RCC 7860 (cell line): ENCODE data around the gene PI4KA.
"Not testable (repeated sequence)": the region's sequence is repeated elsewhere in the genome, so short reads cannot be mapped to it uniquely, and the experiment has no call there.

Experiments
- DNase-seq: peaks from one replicate; pipeline ENCODE4 v3.0.0-alpha.2; 2015; ENCODE audit warnings: low spot score
- FAIRE-seq: peaks from 2 replicates; lab custom pipeline; 2012; peaks lifted over from hg19 to GRCh38; lab: Jason Lieb, UNC

Gene PI4KA

DNA sequence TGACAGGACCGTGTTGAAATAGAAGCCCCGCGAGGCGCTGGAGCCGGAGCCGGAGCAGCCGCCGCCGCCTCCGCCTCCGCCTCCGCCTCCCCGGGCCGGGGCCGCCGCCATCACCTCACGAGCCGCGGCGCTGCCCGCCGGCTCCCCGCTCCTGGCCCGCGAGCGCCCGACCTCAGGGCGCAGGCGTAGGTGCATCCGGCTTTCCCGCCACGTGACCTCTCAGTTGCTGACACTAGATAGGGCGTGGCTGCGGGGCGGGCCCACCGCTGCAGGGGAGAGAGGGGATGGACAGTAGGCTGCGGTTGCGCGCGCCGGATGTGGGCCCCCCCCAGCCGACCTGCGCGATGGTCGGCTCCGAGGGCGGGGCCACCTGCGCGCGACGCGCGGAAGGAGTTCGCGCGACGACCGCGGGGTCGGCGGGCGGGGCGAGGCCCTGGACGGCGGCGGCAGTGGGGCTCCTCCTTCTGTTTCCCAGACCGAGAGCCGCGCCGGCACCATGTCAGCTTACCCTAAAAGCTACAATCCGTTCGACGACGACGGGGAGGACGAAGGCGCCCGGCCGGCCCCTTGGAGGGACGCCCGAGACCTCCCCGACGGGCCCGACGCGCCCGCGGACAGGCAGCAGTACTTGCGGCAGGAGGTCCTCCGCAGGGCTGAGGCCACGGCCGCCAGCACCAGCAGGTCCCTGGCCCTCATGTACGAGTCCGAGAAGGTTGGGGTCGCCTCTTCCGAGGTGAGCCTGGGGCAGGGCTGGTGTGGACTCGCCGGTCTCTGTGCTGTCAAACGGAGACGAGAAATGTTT is at the start of gene PI4KA, which contains the start of gene SNAP29:
Gene PI4KA, minus strand, starts transcription at position 197 of the 802 bp plus-strand sequence. Its CDS starts 86 bp downstream, at position 111.
Gene SNAP29, plus strand, starts transcription at position 393 of the 802 bp plus-strand sequence. Its CDS starts 104 bp downstream, at position 497.
- DNase-seq: peak; percentile 92
- FAIRE-seq: no peak

DNA sequence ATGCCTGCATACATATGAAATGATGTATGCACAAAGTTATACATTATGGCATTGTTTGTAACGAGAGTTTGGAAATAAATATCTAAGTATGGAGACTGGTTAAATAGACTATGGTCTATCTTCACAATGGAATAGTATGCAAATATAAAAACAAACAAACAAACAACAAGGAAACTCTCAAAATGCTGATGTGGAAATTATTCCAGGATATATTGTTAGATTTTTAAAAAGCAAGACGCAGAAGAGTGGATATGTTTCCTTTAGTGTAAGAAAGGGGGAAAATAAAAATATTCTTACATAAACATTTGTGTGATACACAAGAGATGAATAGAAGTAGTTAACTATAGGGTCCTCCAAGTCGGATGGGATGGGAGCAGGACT is 47.8 kb upstream of the PI4KA start:
- DNase-seq (no peak), FAIRE-seq (no peak)

DNA sequence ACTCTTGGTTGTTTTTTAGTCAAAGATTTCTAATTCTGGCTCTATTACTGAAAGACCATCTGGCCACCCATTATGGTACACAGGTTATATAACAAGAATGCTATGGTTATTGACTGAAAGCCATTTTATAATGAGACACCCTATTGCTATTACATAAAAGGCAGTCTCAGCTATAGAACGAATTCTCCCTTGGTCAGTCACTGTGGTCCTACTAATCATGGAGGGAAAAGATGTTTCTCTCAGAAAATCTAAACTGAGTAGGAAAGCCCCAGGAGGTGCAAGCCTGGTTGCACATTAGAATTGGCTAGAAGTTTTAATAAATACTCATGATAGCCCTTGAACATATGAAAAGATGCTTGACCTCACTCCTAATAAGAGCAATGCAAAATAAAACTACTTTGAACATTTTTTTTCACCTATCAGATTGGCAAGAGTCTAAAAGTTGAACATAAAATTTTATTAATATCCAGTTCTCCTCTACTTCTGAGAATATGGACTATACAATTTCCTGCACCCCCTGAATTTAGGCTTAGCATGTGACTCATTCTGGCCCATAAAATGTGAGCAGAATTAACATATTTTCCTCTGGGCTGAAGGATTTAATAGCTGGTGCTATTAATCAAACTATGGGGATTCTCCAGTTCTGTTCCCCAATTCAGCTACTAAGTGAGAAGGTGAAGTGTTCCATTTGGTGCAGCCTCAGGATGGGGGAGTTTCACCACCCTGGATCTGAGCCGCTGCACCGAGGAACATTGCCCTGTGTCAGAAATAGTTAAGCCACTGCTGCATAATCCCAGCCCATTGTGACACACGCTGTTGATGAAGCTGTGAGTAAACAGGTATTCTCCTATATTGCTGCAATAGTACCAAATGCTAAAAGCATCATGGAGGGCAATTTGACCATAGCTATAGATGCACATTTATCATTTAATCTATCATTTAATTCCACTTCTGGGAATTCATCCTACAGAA is 47.1 kb upstream of the PI4KA start:
- DNase-seq: no peak

DNA sequence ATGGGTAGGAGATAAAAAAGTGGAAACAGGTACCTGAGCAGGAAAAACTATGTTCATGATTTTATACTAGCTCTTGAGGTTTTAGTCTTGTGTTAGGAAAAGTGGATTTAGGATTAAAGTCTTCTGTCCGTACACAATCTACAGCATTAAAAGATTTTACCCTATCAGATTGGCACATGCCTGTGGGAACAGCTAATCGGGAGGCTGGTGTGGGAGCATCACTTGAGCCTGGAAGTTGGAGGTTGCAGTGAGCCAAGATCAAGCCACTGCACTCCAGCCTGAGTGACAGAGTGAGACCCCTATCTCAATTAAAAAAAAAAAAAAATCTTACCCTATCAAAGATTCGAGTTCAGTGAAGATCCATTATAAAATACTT is 46.4 kb upstream of the PI4KA start:
- FAIRE-seq (no peak), DNase-seq (no peak)

More for the DNA sequence above, 47.1 kb upstream of the PI4KA start:
- no peak for FAIRE-seq

DNA sequence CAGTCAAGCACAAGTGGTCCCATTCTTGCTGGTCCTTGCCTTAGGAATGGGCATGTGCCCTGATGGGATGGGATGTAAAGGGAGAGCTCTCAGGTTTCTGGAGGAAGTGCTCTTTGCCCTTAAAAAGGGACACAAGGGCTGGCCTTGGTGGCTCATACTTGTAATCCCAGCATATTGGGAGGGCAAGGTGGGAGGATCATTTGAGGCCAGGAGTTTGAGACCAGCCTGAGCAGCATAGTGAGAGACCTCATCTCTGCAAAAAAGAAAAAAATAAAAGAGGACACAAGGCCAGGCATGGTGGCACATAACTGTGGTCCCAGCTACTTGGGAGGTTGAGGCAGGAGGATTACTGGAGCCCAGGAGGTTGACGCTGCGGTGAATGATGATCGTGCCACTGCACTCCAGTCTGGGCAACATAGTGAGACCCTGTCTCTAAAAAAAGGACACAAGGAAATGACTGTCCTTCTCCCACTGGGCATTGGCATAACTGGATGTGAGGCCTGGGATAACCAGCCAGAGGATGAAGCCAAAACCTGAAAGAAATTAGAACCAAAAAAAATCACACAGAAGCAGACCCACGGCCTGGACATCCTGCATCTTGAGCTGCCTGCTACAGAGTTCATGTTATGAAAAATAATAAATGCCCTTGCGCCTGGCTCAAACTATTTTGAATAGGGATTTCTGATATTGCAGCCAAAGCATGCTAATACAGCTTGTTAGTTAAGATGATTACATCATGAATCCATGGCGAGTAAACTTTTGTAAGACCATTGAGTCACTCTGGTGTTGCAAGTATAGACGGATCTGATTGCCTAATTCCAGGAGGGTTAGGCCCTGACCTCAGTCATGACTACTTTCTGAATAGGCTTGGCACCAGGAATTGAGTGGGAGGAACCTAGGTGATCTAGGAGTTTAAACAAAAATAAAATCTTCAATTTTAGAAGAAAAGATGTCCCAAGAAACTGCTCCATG is 45.7 kb upstream of the PI4KA start:
- FAIRE-seq: no peak

DNA sequence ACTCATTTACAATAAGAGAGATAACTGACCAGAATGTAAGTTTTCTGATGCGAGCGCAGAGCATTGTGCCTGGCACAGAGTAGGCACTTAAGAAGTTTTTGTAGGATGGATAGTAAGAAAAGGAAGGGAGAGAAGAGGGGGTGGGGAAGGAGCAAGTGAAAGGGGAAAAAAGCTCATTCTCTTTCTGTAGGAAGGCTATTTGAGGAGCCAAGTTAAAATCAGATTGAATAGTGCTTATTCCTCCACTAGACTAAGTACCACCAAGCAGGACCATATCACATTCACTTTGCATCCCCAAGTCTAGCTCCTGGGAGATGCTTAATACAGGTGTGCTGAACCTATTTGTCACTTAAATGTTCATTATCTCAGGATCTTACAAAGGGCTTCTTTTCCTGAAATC is 44.5 kb upstream of the PI4KA start:
- FAIRE-seq: no peak
- DNase-seq: no peak

More for the DNA sequence above, 45.7 kb upstream of the PI4KA start:
- peak; percentile 59 for DNase-seq

DNA sequence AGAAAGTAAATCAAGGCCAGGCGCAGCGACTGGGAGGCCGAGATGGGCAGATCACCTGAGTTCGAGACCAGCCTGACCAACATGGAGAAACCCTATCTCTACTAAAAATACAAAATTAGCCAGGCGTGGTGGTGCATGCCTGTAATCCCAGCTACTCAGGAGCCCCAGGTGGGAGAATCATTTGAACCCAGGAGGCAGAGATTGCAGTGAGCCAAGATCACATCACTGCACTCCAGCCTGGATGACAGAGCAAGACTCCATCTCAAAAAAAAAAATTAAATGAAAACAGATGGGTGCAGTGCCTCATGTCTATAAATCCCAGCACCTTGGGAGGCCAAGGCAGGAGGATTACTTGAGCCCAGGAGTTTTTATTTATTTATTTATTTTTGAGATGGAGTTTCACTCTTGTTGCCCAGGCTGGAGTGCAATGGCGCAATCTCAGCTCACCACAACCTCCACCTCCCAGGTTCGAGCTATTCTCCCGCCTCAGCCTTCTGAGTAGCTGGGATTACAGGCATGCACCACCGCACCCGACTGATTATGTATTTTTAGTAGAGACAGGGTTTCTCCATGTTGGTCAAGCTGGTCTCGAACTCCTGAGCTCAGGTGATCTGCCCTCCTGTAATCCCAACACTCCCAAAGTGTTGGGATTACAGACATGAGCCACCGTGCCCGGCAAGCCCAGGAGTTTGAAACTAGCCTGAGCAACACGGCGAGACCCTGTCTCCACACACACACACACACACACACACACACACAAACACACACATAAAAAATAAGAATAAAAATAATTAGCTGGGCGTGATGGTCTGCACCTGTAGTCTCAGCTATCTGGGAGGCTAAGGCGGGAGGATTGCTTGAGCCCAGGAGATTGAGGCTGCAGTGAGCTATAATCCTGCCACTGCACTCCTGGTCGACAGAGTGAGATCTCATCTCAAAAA is 42.8 kb upstream of the PI4KA start:
- DNase-seq, FAIRE-seq: not testable (repeated sequence)

DNA sequence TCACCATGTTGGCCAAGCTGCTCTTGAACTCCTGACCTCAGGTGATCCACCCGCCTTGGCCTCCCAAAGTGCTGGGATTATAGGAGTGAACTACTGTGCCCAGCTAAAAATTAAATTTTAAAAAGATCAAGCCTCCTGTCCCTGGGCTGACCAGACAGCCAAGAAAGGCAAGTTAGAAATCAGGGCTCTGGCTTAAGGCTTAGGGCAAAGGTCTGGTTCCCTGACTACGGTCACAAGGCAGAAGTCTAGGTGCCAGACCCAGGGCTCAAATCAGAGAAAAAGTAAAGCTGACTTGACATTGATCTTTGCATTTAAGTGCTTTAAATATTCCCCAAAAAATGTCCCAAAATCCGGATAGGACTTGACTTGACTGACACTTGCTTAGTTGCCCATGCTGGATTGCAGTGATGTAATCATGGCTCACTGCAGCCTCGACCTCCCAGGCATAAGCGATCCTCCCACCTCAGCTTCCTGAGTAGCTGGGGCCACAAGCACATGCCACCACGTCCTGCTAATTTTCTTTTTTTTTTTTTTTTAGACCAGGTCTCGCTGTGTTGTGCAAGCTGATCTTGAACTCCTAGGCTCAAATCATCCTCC is 41.3 kb upstream of the PI4KA start:
- FAIRE-seq (no peak), DNase-seq (no peak)

DNA sequence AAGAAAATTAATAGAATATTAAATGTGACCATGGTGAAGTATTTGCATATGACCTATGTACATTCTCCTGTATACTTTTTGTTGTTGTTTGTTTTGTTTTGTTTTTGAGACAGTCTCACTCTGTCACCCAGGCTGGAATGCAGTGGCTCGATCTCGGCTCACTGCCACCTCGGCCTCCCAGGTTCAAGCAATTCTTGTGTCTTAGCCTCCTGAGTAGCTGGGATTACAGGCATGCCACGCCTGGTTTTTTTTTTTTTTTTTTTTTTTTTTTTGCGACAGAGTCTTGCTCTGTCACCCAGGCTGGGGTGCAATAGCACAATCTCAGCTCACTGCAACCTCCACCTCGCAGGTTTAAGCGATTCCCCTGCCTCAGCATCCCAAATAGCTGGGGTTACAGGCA is 39.1 kb upstream of the PI4KA start:
- not testable (repeated sequence) for FAIRE-seq, DNase-seq

DNA sequence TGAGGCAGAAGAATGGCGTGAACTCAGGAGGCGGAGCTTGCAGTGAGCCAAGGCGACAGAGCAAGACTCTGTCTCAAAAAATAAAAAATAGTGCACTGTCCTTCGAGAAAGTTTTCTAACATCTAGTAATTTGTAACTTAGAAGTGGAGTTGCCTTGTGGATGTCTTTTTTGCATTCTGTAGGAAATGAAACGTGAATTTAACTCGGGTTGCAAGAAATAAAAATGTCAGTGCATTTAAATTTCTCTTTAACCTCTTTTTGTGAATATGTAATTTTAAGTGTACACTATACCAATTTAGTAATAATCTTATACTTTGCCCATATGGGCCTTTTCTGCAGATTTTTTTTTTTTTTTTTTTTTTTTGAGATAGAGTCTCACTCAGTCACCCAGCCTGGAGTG is 32.4 kb upstream of the PI4KA start:
- FAIRE-seq: no peak

DNA sequence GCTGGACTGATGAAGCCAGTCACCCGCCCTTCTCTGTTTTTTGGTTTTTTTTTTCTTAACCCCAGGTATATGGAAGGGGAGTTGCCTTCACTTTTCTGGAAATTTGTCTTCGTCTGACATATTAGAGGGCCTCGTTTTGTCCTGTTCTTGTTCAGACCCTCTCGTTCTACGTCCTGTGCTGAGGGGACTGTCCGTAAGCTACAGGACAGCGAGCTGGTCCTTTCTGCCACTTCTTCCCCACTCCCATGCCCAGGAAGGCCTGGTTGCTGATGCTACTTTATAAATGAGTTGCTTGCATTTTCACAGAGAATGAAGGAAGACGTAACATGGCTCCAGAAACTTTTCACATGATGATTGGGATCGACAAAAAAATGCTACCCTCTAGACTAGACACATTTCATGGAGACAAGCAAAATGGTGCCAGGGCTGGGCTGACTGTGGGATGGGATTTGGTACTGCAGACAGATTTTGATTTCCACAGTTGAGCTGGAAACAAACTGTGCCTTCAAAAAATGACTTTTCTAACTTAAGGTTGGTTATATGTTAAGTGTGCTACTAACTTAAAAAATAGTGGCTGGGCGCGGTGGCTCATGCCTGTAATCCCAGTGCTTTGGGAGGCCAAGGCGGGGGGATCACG is 31.4 kb upstream of the PI4KA start:
- FAIRE-seq: no peak
- no peak for DNase-seq

More for the DNA sequence above, 32.4 kb upstream of the PI4KA start:
- DNase-seq: no peak

DNA sequence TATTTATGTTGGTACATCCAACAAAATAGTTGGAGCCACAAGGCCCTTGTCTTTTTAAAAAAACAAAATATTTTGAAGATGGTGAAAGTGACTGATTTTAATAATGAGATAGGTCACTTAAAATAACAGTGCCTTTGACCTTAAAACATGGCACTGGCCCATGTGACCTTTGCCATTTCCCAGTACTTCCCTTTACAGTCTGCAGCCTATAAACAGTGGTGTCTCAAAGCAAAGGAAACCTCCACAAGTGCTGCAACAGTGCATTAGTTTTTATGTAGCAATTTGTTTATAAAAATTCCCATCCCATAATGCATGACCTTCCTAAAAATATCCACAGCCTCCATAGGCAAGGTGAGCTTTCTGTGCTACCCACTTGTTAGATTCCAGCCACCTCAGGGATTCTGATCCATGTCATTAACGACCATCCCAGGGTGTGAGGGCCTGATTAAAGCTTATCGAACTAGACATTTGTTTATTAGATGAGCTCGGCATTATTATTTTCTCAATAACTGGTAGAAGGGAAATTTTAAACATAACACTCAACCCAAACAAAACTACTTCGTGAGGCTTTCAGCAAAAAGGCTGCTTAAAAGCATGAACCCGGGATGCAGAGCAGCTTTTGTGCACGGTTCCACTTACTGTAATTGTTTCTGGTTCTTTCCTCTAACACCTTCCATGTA is 30.6 kb upstream of the PI4KA start:
- DNase-seq (no peak), FAIRE-seq (no peak)

DNA sequence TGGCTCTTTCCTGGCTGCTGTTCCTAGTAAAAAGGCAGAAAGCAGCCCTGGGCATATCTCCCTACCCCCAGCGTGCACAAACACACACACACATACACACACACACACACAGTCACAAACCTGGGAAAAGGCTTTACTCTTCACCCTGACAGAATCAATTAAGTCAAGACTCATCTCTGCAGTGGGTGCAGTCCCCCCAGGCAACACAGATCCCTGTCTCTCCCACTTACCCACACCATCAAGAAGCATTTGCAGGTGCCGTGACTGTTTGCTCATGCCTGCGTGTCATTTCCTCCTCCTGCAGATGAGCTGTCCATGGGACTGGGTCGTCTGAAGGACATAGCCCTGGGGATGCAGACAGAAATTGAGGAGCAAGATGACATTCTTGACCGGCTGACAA is 28.8 kb upstream of the PI4KA start:
- FAIRE-seq: no peak
- DNase-seq: no peak

DNA sequence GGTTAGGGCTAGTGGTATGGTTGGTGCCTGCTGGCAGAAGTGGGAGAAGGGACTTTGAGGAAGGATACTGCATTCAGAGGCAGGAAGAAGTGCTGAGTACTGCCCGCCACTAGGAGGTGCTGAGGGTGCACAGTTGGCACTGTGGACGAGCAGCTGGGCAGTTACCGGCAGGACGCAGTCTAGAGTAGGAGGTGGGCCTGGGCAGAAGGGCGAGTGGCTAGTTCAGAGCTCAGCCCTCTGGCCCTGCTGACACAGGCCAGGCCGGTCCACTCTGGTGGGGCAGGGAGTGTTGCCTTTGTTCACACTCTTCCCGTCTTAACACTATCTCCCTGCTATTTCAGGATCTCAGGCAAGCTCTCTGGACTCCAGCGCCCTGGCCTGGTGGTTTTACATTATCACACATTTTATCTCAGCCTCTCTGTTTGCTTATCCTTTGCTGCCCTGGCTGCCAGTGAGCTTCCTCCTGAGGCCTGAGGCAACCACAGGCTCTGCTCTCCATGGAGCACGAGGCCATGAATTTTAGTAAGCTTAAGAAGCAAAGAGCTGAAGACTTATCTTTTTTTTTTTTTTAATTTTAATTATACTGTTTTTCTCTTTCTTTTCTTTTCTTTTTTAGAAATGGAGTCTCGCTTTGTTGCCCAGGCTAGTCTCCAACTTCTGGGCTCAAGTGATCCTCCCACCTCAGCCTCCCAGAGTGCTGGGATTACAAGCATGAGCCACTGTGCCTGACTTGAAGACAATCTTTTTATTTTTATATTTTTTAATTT is 27.1 kb upstream of the PI4KA start:
- peak; percentile 54 for DNase-seq
- FAIRE-seq: no peak

DNA sequence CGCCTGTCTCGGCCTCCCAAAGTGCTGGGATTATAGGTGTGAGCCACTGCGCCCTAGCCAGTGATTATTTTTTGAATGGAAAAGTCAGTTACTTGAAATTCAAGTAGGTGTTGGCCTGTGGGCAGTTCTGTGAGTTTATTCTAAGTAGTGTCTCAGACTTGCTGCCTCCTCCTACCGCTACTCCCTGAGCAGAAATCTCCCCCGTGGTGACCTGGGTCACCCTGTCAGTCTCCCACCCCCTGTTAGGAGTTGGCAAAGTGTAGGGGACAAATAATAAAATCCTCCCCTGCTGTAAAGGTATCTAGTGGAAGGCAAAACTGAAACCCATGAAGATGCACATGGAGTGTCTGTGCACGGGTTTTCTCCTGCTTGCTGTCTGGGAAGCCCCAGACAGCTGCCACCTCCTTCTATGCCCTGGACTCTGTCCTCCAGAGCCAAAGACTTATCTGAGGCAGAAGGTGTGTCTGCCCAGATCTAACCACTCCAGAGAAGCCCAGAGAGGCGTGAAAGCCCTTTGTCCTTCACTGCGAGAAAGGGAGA is 26.5 kb upstream of the PI4KA start:
- FAIRE-seq: no peak
- no peak for DNase-seq

DNA sequence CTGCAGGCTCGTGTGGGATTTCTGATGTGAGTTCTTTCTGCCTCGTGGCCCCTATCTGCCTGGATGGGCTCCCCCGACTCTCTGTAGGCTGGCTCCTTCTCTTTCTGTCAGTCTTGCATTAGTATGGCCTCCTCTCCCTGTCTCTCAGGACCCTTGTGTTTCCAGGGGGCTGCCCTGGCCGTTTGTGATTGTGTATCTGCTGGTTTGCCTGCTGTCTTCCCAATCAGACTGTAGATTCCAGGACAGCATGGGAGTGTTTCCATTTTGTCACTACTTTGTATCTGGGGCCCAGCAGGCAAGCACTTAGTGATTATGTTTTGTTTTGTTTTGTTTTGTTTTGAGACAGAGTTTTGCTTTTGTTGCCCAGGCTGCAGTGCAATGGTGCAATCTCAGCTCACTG is 25.8 kb upstream of the PI4KA start:
- FAIRE-seq: no peak

DNA sequence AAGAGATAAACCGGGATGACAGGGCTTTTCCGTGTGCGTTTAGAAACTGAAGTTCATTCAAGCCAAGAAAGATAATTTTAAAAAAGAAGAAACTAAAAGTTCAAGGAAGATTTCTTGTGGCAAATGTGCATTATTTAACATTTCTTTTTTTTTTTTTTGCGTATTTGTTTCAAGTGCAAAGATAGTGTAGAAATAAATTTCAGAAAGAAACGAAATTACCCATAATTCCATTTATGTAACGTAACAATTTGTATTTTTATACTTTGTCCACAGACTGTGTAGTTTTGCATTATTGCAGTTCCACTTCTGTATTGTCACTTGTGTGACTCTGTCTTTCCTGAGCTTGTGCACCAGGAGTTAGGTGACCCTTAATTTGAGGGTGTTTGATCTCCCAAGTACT is 24.2 kb upstream of the PI4KA start:
- FAIRE-seq (no peak), DNase-seq (no peak)

More for the DNA sequence above, 25.8 kb upstream of the PI4KA start:
- DNase-seq: no peak
